MCF 10A (cell line): ENCODE results near the gene DBR1. TPM values are rescaled to one million over a fixed set of nuclear protein-coding genes. Genes with fewer than 3 reads are reported as not detected.
A peak's percentile ranks its signal among the peaks of the same experiment; 100 is the strongest.

Source experiments
- BruUV-seq: library from RNA; stranded (reverse); fragments of 400-500 nt; replicated peaks from 2 replicates; lab custom pipeline; 2021; lab: Mats Ljungman, UMichigan
- CTCF ChIA-PET: fragments of 300-600 bp; sonication (Branson Sonifier 250); formaldehyde crosslinking; extraction: SDS; loops from one replicate; lab custom pipeline; 2021; ENCODE audit warnings: antibody characterized with exemption, inconsistent platforms; lab: Yijun Ruan, JAX
- POLR2A ChIA-PET: fragments of 300-600, 350-650 bp; sonication (Branson Sonifier 250); formaldehyde crosslinking; extraction: SDS; loops from one replicate; lab custom pipeline; 2020; ENCODE audit warnings: antibody characterized with exemption, inconsistent platforms; lab: Yijun Ruan, JAX
- DNase-seq: peaks from one replicate; pipeline ENCODE4 v3.0.0-alpha.2; 2018; ENCODE audit not compliant: unreplicated experiment
- H3K27ac Mint-ChIP-seq: one replicate; pipeline ENCODE4 v1.8.0; 2022; ENCODE audit warnings: mild to moderate bottlenecking, low read depth, mixed read lengths; ENCODE audit not compliant: unreplicated experiment
- H3K27me3 Mint-ChIP-seq: one replicate; pipeline ENCODE4 v1.8.0; 2022; ENCODE audit warnings: mixed read lengths; ENCODE audit not compliant: insufficient read depth, unreplicated experiment
- H3K36me3 Mint-ChIP-seq: one replicate; pipeline ENCODE4 v1.8.0; 2022; ENCODE audit warnings: mild to moderate bottlenecking, moderate library complexity, mixed read lengths; ENCODE audit not compliant: insufficient read depth, unreplicated experiment
- H3K4me1 Mint-ChIP-seq: one replicate; pipeline ENCODE4 v1.8.0; 2022; ENCODE audit warnings: mixed read lengths; ENCODE audit not compliant: insufficient read depth, unreplicated experiment
- H3K4me3 Mint-ChIP-seq: one replicate; pipeline ENCODE4 v1.8.0; 2022; ENCODE audit warnings: mild to moderate bottlenecking, moderate library complexity, mixed read lengths; ENCODE audit not compliant: unreplicated experiment
- H3K9me3 Mint-ChIP-seq: one replicate; pipeline ENCODE4 v1.8.0; 2022; ENCODE audit warnings: mixed read lengths; ENCODE audit not compliant: unreplicated experiment
- CTCF ChIP-seq: fragments of 200-600 bp; IDR thresholded peaks from one replicate; pipeline ENCODE4 v1.8.0; 2022; ENCODE audit warnings: antibody characterized with exemption, mild to moderate bottlenecking; ENCODE audit not compliant: unreplicated experiment
- intact Hi-C: fragments of 100-400 bp; cut with micrococcal nuclease; formaldehyde crosslinking; loops from 2 replicates; pipeline ENCODE4 v1.14.1; 2022
- total RNA-seq: library from RNA; stranded (reverse); gene quantifications from 2 replicates; pipeline ENCODE4 v1.2.3, GENCODE V29; 2022

Gene DBR1
- total RNA-seq, 1 experiment from 2014 or later: 12.4 TPM

- CTCF ChIA-PET: interaction anchor here (0.6 to 12.5 kb wide), 9 partner anchors 12 to 1555 kb away, joined by 3 to 743 read pairs (median 3); partner anchors contain the start of gene DBR1
- peak within 1 kb of the TSS; percentile 98 for H3K27ac Mint-ChIP-seq
- POLR2A ChIA-PET: interaction anchor here (0.6 to 2.0 kb wide), 12 partner anchors 8 to 182 kb away, joined by 3 to 13 read pairs (median 5); partner anchors contain the start of gene DBR1
- H3K9me3 Mint-ChIP-seq: no peaks in the 10 kb centered on the region
- intact Hi-C loops: loop anchor here (2.0 kb wide), 1 partner anchor 36 kb away; no protein-coding TSS in a partner anchor
- peak; percentile 75 for DNase-seq
- peak; percentile 44 for TF ChIP-seq CTCF
- no peaks in the 10 kb centered on the region for H3K27me3 Mint-ChIP-seq
- no TSS peak for BruUV-seq
- peak within 1 kb of the TSS; percentile 83 for H3K4me3 Mint-ChIP-seq
- H3K4me1 Mint-ChIP-seq: peaks cover 29% of the 10 kb centered on the region
- peaks cover 11% of the 10 kb centered on the region for H3K36me3 Mint-ChIP-seq
Measured at GRCh38 chr3:138114988-138115971, 59.4 kb downstream of the DBR1 start, which contains the start of gene DZIP1L. DZIP1L (minus strand) TSS chr3:138115608; CDS start chr3:138103971, 11,637 bp downstream.

GRCh38 chr3:138114431-138114918, 60.2 kb downstream of the DBR1 start:
- ChIA-PET POLR2A (interaction anchor here (0.6 to 3.6 kb wide), 7 partner anchors 26 to 181 kb away, joined by 3 to 39 read pairs (median 7); no protein-coding TSS in a partner anchor), CTCF (interaction anchor here (1.3 to 12.5 kb wide), 3 partner anchors 11 to 41 kb away, joined by 3 to 743 read pairs (median 3); no protein-coding TSS in a partner anchor)
- peak overlapping the region; percentile 83 for H3K4me3 Mint-ChIP-seq
- DNase-seq: peak; percentile 34
- TF ChIP-seq CTCF: no peak
- H3K27me3 Mint-ChIP-seq: no peaks in the 10 kb centered on the region
- no TSS peak for BruUV-seq
- H3K9me3 Mint-ChIP-seq: no peaks in the 10 kb centered on the region
- H3K36me3 Mint-ChIP-seq: peaks cover 11% of the 10 kb centered on the region
- peak overlapping the region; percentile 98 for H3K27ac Mint-ChIP-seq
- intact Hi-C loops: loop anchor here (2.0 kb wide), 1 partner anchor 36 kb away; no protein-coding TSS in a partner anchor
- peaks cover 29% of the 10 kb centered on the region for H3K4me1 Mint-ChIP-seq

- intact Hi-C loops: no loop called here
- Mint-ChIP-seq H3K4me1 (peaks cover 21% of the 10 kb centered on the region), H3K27ac (peak overlapping the region; percentile 98), H3K36me3 (peaks cover 11% of the 10 kb centered on the region), H3K27me3 (no peaks in the 10 kb centered on the region), H3K4me3 (no peak overlapping the region), H3K9me3 (no peaks in the 10 kb centered on the region)
- ChIA-PET POLR2A (interaction anchor here (1.0 to 3.6 kb wide), 4 partner anchors 25 to 62 kb away, joined by 3 to 39 read pairs (median 12); partner anchors contain the start of gene DBR1), CTCF (interaction anchor here (0.6 to 12.5 kb wide), 7 partner anchors 11 to 305 kb away, joined by 3 to 743 read pairs (median 3); no protein-coding TSS in a partner anchor)
- TF ChIP-seq CTCF: no peak
- BruUV-seq: no TSS peak
- DNase-seq: peak; percentile 43
Measured at GRCh38 chr3:138113326-138113725, 61.4 kb downstream of the DBR1 start.
